Erythroblast (primary cell): ENCODE measurements around the gene HMGCS2.
"Not testable (repeated sequence)": the region's sequence is repeated elsewhere in the genome, so short reads cannot be mapped to it uniquely, and the experiment has no call there.

Experiments used
- DNase-seq, 2 experiments: peaks; one replicate each; lab custom pipeline; 2025; lab: John Stamatoyannopoulos, UW
- GATA1 ChIP-seq: IDR thresholded peaks from 2 replicates; pipeline ENCODE4 v1.6.1; 2011; ENCODE audit warnings: low read depth, mild to moderate bottlenecking, control low read depth, low read length, moderate library complexity
- POLR2A ChIP-seq: IDR thresholded peaks from 2 replicates; pipeline ENCODE4 v1.6.1; 2011; ENCODE audit warnings: mild to moderate bottlenecking, low read length

Gene HMGCS2

GRCh38 chr1:119720866-119721440 lies 47.8 kb downstream of the HMGCS2 start:
- TF ChIP-seq POLR2A (no peak), GATA1 (no peak)
- DNase-seq = no peak

DNA sequence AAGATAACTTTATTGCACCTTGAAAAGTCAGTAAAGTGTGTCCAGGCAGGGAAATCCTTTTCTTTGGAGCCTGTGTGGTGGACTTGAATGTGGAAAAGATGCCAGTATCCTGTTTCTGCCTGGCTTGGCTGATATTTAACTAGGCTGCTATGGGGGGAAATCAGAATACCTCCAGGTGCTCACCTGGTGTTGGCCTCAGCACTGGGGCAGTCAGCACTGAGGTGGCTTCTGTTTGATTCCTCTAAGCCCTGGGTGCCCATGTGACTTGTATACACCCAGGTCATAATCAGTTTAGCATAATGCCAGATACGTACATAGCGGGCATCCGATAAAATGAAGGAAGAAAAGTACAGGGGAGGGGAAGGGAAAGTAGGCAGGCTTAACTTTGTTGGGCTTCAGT lies 49.7 kb downstream of the HMGCS2 start:
- DNase-seq = no peak
- TF ChIP-seq GATA1 (no peak), POLR2A (no peak)

GRCh38 chr1:119718409-119718808 lies 50.3 kb downstream of the HMGCS2 start:
- TF ChIP-seq GATA1 (no peak), POLR2A (no peak)

DNA sequence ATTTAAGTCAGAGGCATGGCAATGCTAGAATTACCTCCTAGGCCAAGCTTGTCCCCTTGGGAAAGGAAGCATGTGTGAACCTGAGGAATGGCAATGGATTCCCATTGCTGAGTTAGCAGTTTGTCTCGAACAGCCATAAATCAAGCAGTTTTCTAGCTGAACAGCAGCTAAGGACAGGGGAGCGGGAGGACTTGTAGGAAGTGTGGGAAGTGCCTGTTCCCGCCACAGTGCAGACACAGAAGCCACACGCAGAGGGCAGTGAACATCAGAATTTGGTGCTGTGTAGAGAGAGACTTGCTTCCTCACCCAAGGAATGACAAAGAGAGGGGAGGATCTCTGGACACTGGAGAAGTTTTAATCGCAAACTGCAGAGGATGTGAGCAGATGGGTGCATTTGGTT lies 53.2 kb downstream of the HMGCS2 start:
- no peak for DNase-seq
- no peak for TF ChIP-seq POLR2A
- TF ChIP-seq GATA1 = no peak

More at GRCh38 chr1:119718409-119718808, 50.3 kb downstream of the HMGCS2 start:
- DNase-seq = no peak

DNA sequence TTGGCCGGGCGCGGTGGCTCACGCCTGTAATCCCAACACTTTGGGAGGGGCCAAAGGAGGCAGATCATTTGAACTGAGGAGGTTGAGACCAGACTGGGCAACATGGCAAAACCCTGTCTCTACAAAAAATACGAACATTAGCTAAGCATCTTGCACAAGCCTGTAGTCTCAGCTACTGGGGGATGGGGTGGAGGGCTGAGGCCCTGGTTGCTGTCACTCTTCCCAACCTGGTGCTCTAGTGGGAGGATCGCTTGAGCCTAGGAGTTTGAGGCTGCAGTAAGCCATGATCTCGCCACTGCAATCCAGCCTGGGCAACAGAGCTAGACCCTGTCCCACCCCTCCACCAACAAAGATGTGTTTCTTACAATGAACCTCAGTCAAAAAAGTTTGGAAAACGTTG lies 54.1 kb downstream of the HMGCS2 start:
- no peak for DNase-seq
- TF ChIP-seq GATA1 (no peak), POLR2A (no peak)

DNA sequence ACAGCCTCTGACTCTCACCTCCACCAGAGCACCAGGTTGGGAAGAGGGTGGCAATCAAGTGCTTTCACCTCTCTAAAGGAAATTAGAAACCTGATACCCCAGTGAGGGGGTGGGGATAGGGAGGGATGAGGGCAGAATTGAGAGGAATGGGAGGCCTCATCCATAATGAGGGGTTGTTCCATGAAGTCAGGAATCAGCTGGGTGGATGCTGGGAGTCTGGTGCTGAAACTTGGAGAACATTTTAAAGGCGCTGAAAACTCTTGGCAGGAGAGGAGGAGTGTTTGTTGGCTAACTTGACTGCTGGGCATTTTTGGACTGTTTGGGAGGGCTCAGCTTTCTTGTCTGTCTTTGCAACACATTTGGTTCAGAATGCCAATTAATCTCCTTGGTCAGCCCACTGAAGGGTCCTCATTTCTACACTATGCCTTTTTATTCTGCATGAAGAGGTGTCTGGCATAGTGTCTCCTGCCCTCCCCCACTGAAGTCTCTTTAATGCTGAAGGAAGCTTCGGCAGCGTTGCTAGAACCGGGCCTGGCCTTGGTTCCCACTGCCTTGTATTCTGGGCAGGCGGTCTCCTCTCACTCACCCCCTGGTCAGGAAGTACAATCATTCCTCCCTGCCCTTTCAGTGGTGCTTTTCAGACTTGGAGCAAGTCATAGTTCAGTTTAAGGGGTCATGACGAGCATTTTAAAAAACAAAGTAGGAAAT lies 54.8 kb downstream of the HMGCS2 start:
- TF ChIP-seq GATA1 = no peak
- no peak for DNase-seq

DNA sequence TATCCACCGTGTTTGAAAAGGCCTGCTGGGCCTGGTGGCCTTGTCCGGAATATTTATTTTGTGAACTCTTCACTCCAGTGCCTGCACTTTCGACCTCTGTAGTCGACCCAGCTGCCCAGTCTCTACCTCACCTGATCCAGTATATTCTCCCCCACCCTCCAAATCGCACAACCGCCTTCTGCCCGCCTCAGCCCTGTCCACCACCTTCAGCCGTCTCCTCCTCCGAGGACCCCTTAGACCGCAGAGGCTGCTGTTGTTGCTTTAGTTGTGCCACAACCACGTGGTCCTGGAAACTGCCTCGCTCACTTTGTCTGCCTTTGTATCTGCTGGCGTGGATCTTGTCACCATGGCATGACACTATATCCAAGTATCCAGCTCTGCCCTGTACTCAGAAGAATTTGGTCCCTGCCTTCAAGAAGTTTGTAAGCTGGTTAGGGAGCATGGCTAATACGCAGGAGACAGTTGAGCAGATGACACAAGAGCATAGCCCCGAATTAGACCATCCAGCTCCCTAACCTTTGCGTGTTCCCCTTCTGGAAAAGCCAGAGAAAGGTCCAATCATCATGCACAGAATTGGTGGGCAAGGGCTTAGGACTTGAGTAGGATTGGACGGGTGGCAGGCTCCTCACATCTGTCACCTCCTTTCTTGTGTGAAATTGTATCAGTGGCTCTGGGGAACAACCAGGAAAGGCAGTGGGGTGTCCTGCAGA lies 55.5 kb downstream of the HMGCS2 start:
- DNase-seq = peak in 1 of 2 experiments; percentile 35
- TF ChIP-seq GATA1 (no peak), POLR2A (no peak)

DNA sequence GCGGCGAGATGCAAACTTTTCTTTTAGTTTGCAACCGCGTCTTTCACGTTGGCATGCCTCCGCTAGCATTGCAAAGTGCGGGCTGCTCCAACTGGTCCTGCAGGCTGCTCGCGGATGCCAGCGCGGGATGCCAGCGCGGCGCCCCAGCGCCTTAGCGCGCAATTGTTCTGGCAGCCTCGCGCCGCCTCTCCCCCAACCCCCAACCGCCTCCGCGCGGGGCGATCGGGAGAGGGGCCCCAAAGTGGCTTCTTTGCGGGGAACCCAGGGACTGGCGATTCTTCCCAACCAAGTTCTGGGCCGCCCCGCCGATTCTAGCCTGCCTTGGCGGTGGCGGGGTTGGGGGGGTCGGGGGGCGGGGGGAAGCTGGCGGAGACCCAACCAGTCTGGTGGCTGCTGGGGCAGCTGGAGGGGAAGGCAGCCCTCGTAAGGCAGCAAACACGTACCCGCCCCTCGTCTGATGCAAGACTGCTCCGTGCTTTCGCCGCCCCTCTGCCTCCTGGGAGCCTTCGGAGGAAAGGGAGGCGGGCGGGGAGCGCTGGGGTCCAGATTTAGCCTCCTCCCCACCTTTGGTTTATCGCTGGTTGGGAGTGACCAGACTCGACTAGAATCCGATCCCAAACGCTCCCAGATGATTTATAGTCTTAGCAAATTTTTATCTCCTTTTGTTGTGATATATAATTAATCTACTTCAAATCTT lies 56.2 kb downstream of the HMGCS2 start:
- peak; percentile 71 to 80 for DNase-seq
- TF ChIP-seq GATA1 (no peak), POLR2A (no peak)

DNA sequence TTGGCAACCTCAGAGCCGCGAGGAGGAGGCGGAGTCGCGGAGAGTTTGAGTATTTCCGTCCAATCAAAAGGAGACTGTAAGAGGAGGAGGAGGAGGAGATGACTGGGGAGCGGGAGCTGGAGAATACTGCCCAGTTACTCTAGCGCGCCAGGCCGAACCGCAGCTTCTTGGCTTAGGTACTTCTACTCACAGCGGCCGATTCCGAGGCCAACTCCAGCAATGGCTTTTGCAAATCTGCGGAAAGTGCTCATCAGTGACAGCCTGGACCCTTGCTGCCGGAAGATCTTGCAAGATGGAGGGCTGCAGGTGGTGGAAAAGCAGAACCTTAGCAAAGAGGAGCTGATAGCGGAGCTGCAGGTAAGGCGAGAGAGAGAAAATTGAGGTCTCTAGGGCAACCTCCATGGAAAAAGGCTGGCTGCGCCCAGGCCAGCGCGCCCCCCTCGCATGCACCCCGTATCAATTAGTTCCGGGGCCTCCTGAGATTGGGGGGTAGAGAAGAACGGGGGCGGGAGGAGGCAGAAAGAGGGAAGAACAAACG lies 56.8 kb downstream of the HMGCS2 start, which contains the start of gene PHGDH:
Gene PHGDH (plus strand): TSS at position 131 of the 538 bp plus-strand sequence. CDS start 89 bp downstream, at position 220.
- DNase-seq = peak; percentile 64 to 75
- TF ChIP-seq GATA1 (no peak), POLR2A (no peak)

- DNase-seq = not testable (repeated sequence)
Observed at GRCh38 chr1:119711356-119711803, 57.3 kb downstream of the HMGCS2 start.

DNA sequence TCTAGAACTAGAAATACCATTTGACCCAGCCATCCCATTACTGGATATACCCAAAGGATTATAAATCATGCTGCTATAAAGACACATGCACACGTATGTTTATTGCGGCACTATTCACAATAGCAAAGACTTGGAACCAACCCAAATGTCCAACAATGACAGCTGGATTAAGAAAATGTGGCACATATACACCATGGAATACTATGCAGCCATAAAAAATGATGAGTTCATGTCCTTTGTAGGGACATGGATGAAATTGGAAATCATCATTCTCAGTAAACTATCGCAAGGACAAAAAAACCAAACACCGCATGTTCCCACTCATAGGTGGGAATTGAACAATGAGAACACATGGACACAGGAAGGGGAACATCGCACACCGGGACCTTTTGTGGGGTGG lies 62.1 kb downstream of the HMGCS2 start:
- not testable (repeated sequence) for DNase-seq

GRCh38 chr1:119703666-119704450 lies 64.8 kb downstream of the HMGCS2 start:
- no peak for TF ChIP-seq POLR2A
- TF ChIP-seq GATA1 = no peak
- no peak for DNase-seq

DNA sequence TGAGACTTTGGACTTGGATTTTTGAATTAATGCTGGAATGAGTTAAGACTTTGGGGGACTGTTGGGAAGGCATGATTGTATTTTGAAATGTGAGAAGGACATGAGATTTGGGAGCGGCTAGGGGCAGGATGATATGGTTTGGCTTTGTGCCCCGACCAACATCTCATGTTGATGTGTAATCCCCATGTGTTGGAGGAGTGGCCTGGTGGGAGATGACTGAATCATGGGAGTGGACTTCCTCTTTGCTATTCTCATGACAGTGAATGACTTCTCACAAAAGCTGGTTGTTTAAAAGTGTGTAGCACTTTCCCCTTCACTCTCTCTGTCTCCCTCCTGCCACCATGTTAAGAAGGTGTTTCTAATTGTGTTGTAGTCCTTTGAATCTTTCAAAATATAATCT lies 66.3 kb downstream of the HMGCS2 start:
- DNase-seq = no peak
- TF ChIP-seq GATA1 (no peak), POLR2A (no peak)

DNA sequence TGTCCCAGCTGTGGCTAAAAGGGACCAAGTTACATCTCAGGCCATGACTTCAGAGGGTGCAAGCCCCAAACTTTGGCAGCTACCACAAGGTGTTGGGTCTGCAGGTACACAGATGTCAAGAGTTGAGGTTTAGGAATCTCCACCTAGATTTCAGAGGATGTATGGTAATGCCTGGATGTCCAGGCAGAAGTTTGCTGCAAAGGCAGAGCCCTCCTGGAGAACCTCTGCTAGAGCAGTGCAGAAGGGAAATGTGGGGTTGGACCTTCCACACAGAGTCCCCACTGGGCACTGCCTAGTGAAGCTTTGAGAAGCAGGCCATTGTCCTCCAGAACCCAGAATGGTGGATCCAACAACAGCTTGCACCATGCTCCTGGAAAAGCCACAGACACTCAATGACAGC lies 67.0 kb downstream of the HMGCS2 start:
- TF ChIP-seq POLR2A (no peak), GATA1 (no peak)
- no peak for DNase-seq
